Middle frontal gyrus (tissue), 1 donor: Measurements from ENCODE around the gene ABHD17A.

ENCODE experiments used
- DNase-seq: peaks from one replicate; pipeline ENCODE4 v3.0.0-alpha.2; 2015; ENCODE audit warnings: low spot score; ENCODE audit errors: extremely low spot score

The ABHD17A gene

DNA sequence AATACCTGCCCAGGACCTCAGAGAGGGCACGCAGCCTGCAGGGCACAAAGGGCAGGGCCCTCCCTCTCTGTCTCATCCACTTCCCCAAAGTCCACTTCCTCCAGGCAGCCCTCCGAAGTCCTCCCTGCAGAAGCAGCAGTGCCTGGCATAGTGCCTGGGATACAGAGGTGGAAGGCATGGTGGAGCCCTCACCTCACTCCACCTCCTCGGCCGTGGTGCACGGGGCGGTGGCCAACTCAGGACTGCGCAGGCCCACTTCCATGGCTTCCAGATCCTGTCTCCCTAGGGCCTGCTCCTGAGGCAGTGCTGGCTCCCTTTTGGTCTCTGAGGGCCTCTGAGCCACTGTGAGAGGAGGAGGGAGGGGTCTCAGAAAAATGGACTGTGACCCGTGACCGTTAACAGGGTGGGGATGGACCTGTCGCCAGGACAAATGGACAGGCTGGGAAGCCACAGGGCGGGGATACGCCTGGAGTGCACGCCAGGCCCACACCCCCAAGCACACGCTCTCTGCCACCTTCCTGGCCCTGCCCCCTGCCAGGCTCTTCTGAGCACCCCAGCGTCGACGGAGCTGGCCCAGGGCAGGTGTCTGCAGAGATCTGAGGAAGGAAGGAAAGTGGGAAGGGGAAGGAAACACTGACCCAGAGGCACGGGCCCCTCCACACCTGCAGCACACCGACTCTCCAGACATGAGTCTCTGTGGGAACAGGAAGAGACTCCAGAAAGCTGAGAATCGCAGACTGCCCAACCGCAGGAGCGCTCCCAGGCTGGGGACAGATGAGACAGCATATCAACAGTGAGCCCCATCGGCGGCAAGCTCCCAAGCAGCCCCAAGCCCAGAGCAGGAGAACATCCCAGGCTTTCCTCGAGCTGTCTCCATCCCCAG, 45.4 kb downstream of the ABHD17A start:
- DNase-seq: no peak

GRCh38 chr19:1837625-1838105, 47.6 kb downstream of the ABHD17A start:
- DNase-seq: no peak

DNA sequence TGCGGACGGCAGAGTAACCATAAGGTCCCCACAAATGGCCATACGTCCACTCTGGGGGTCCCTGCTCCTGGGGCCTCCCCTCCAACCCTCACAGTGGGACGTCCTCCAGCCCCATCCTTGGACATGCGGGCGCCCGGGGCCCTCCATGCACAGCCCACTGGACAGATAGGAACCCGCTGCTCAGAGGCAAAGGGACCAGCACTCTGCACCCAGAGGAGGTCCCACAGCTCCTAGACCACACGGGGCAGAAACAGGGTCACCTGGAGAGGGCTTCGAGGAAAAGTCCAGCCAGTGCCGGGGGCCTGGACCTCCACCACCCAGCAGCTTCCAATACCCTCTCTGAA, 48.1 kb downstream of the ABHD17A start:
- DNase-seq: no peak

- DNase-seq: no peak
These were observed 48.7 kb downstream of the ABHD17A start for GRCh38 chr19:1836458-1837221.

DNA sequence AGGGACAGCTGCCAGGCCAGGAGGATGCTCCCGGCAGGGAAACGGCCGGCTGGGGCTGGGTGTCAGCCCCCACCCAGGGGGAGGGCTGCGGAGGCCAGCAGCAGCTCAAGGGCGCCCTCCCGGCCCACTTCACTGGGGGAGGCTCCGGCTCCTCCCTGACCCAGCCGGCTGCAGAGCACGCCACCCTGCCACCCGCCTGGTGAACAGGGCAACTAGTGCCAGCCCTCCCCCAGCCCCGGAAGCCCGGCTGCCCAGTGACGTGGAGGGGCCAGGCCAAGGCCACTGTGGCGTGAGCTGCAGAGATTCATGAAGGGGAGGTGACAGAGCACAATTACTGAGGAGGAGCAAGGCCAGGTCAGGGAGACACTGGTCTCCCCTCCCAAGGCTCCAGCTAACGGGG, 51.8 kb downstream of the ABHD17A start:
- DNase-seq: no peak

DNA sequence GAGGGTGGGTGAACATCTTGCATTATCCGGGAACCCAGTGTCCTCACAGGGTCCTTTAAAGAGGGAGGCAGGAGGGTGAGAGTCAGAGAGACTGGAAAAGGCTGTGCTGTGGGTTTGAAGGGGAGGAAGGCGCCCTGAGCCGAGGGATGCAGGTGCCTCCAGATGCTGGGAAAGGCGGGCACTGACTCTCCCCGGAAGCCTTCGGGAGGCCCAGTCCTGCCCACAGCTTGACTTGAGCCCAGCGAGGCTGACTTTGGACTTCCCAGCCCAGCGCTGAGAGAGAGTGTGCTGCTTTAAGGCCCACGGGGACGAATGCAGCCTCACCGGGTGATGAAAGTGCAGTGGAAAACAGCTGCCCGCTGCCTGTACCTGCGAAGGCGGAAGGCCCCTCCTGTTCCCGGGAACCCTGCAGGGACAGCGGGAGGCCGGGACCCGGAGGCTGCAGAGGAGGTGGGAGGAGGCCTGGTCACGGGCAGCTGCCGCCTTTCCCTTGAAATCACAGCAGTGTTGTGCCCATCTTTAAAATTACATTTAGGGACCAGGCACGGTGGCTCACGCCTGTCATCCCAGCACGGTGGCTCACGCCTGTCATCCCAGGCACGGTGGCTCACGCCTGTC, 53.1 kb downstream of the ABHD17A start:
- DNase-seq: no peak

GRCh38 chr19:1830978-1831377, 54.3 kb downstream of the ABHD17A start:
- DNase-seq: no peak

DNA sequence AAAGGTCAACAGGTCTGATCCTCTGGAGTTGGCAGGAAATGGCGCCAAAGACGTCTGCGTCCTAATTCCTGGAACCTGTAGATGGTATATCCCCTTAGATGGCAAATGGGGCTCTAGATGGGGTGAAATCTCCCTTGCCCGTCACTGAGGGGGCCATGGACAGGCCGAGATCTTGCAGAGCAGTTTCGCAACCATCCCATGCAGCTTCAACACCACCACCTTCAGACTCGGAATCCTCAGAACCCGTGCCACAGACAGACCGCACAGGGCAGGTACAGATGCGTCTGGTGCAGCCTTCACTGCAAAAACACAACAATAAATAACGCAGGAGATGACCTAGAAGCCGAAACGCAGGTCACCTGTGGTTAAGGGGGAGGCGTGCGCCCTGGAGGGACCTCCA, 54.7 kb downstream of the ABHD17A start:
- no peak for DNase-seq

DNA sequence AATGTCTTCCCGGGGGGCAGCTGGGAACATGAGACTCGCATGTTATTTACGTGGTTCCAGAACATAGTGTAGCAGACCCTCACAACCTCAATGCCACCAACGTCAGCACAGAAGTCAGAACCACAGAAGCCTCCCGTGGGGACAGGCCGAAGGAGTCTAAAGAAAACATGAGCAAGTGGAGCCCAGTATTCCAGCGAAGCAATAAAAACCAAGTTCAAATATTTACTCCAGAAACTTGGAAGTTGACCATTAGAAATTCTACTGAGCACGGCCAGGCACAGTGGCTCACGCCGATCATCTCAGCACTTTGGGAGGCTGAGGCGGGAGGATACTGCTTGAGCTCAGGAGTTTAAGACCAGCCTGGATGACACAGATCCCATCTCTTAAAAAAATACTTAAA, 55.3 kb downstream of the ABHD17A start:
- DNase-seq: no peak

DNA sequence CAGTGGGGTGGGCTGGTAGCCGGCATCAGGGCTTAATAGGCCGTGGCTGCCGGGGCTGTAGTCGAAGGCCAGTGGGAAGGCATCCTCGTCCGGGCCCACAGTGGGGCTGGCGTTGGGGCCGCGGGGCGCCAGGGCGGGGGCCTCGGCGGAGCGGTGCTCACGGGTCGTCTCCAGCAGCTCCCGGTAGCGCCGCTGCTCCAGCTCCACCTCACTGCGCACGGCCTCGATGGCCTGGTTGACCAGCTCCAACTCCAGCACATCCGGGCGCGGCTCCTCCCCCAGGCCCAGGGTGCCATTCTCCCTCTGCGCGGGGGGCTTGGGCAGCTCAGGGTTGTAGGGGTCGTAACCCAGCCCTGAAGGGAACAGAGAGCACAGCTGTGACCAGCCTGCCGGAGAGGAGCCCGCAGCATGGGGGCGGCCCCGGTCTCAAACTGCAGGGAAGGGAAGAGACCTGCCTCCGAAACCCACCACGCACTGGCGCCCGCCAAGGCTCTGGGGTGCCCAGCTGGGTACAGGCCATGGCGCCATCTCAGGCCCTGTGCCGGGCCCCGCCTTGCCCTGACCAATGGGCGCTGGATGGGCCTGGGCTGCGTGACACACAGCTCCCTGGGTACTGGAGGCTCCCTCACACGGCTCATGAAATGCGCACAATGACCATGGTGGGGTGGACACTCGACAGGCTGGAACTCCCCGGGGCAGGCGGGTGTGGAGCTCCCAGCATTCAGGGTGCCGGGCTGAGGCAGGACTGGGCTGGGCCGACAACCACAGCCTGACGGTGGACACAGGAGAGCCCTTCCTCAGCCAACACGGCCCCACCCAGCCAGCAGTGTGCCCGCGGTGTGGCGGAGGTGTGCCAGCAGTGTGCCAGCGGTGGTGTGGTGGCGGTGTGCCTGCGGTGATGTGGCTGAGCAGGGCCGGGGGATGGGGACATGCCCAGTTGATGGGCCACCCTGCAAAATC, 56.7 kb downstream of the ABHD17A start:
- no peak for DNase-seq

GRCh38 chr19:1827566-1828278, 57.6 kb downstream of the ABHD17A start:
- DNase-seq: no peak
